Anterior cingulate cortex (tissue), 58 donors: ENCODE data around the gene NHLRC4.

ENCODE experiments used
- DNase-seq, 58 donors: peaks; one replicate each; lab custom pipeline; 2025; lab: John Stamatoyannopoulos, UW

Gene NHLRC4

GRCh38 chr16:561957-562938 lies 4.6 kb upstream of the NHLRC4 start:
- DNase-seq, result no peak

GRCh38 chr16:563072-563644 lies 3.6 kb upstream of the NHLRC4 start:
- DNase-seq, result no peak

GRCh38 chr16:564690-565418 lies 2.0 kb upstream of the NHLRC4 start:
- no peak for DNase-seq

- DNase-seq, result peak in 1 of 58 donors; percentile 3
Observed at GRCh38 chr16:565419-566330, 1.1 kb upstream of the NHLRC4 start.

GRCh38 chr16:567373-568256 lies 810 bp downstream of the NHLRC4 start:
- DNase-seq, result no peak

GRCh38 chr16:568401-569258 lies 1.8 kb downstream of the NHLRC4 start:
- no peak for DNase-seq

GRCh38 chr16:569445-570254 lies 2.8 kb downstream of the NHLRC4 start, which contains the start of gene PIGQ:
TSS of gene PIGQ (plus strand) at chr16:569968. CDS start at chr16:574075, 4,107 bp downstream.
- peak in 55 of 58 donors; percentile 15 to 84 (median 55) for DNase-seq

- DNase-seq, result no peak
Observed at GRCh38 chr16:572865-573650, 6.3 kb downstream of the NHLRC4 start.

- DNase-seq, result no peak
Observed at GRCh38 chr16:574021-574760, 7.4 kb downstream of the NHLRC4 start.

GRCh38 chr16:575354-576196 lies 8.8 kb downstream of the NHLRC4 start:
- DNase-seq, result no peak

- no peak for DNase-seq
Observed at GRCh38 chr16:576197-576822, 9.5 kb downstream of the NHLRC4 start.

GRCh38 chr16:576823-577201 lies 10.0 kb downstream of the NHLRC4 start:
- no peak for DNase-seq

GRCh38 chr16:577796-578195 lies 11.0 kb downstream of the NHLRC4 start:
- DNase-seq, result no peak

GRCh38 chr16:578232-578869 lies 11.5 kb downstream of the NHLRC4 start:
- no peak for DNase-seq
